ENCODE results near the gene NDUFAF2. TPM values are rescaled to one million over a fixed set of nuclear protein-coding genes. Genes with fewer than 3 reads are reported as not detected.

NDUFAF2 gene
- total RNA-seq, 1 experiment from 2014 or later, result 60.8 TPM

- TF ChIP-seq, protein P1, sequence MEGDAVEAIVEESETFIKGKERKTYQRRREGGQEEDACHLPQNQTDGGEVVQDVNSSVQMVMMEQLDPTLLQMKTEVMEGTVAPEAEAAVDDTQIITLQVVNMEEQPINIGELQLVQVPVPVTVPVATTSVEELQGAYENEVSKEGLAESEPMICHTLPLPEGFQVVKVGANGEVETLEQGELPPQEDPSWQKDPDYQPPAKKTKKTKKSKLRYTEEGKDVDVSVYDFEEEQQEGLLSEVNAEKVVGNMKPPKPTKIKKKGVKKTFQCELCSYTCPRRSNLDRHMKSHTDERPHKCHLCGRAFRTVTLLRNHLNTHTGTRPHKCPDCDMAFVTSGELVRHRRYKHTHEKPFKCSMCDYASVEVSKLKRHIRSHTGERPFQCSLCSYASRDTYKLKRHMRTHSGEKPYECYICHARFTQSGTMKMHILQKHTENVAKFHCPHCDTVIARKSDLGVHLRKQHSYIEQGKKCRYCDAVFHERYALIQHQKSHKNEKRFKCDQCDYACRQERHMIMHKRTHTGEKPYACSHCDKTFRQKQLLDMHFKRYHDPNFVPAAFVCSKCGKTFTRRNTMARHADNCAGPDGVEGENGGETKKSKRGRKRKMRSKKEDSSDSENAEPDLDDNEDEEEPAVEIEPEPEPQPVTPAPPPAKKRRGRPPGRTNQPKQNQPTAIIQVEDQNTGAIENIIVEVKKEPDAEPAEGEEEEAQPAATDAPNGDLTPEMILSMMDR (IDR thresholded peaks at IDR 0.05; ENCODE audit: insufficient read depth in 1 of 2, low read depth in 1 of 2, low read length in 1 of 2, severe bottlenecking in 1 of 2, unreplicated experiment in 1 of 2), result no peak
- Histone ChIP-seq H3K27me3 (replicated peaks; ENCODE audit: control insufficient read depth, insufficient read depth, low read length) (no peaks in the 10 kb centered on the region; the same call in 1 of the 2 replicates), H3K36me3 (ENCODE audit: control insufficient read depth, insufficient read depth, low read length) (no peaks in the 10 kb centered on the region), H3K9me3 (no peaks in the 10 kb centered on the region), H3K4me3 (ENCODE audit: low read depth, low read length) (no peak overlapping the region), H3K4me1 (no peaks in the 10 kb centered on the region)
- Mint-ChIP-seq H3K4me3 (ENCODE audit: unreplicated experiment) (no peak overlapping the region), H3K36me3 (ENCODE audit: insufficient read depth, unreplicated experiment) (no peaks in the 10 kb centered on the region), H3K4me1 (ENCODE audit: low read depth, unreplicated experiment) (no peaks in the 10 kb centered on the region), H3K27me3 (ENCODE audit: insufficient read depth, unreplicated experiment) (no peaks in the 10 kb centered on the region), H3K27ac (ENCODE audit: unreplicated experiment) (no peak overlapping the region), H3K9me3 (ENCODE audit: unreplicated experiment) (no peaks in the 10 kb centered on the region)
- CTCF ChIA-PET, result no interaction called here
- BruUV-seq (replicated peaks), result no TSS peak
- no peak for DNase-seq
- intact Hi-C loops (cut with micrococcal nuclease; ENCODE audit: unreplicated experiment), result no loop called here
- POLR2A ChIA-PET, result no interaction called here
Measured at GRCh38 chr5:61177070-61177469, 232.1 kb downstream of the NDUFAF2 start.

DNA sequence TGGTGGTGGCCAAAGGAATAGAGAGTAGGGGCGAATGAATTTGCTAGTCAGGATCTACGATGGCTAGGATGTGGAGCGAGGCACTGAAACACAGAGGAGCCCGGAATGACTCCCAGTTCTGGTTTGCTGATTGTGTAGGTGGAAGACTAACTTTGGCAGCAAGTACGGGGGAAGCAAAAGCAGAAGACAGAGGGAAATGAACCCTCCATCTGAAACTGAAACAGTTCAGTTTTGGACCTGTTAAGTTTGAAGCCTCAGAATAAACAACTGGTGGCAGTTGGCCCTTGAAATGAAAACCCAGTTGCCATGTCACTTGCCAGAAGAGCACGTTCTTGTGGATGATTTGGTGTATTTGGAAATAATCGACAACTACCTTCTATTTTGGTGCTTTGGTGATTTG, 232.7 kb downstream of the NDUFAF2 start:
- H3K4me3 ChIP-seq (ENCODE audit: low read depth, low read length), result no peak overlapping the region
- H3K36me3 ChIP-seq (ENCODE audit: control insufficient read depth, insufficient read depth, low read length), result no peaks in the 10 kb centered on the region
- H3K36me3 Mint-ChIP-seq (ENCODE audit: insufficient read depth, unreplicated experiment), result no peaks in the 10 kb centered on the region
- no peaks in the 10 kb centered on the region for H3K27me3 Mint-ChIP-seq (ENCODE audit: insufficient read depth, unreplicated experiment)
- TF ChIP-seq, protein P1 (IDR thresholded peaks at IDR 0.05; ENCODE audit: insufficient read depth in 1 of 2, low read depth in 1 of 2, low read length in 1 of 2, severe bottlenecking in 1 of 2, unreplicated experiment in 1 of 2), result no peak
- no peak overlapping the region for H3K4me3 Mint-ChIP-seq (ENCODE audit: unreplicated experiment)
- no peaks in the 10 kb centered on the region for H3K4me1 Mint-ChIP-seq (ENCODE audit: low read depth, unreplicated experiment)
- H3K9me3 ChIP-seq, result no peaks in the 10 kb centered on the region
- no TSS peak for BruUV-seq (replicated peaks)
- H3K4me1 ChIP-seq, result no peaks in the 10 kb centered on the region
- H3K27ac Mint-ChIP-seq (ENCODE audit: unreplicated experiment), result no peak overlapping the region
- H3K9me3 Mint-ChIP-seq (ENCODE audit: unreplicated experiment), result no peaks in the 10 kb centered on the region
- POLR2A ChIA-PET, result no interaction called here
- H3K27me3 ChIP-seq (replicated peaks; ENCODE audit: control insufficient read depth, insufficient read depth, low read length), result no peaks in the 10 kb centered on the region; the same call in 1 of the 2 replicates
- CTCF ChIA-PET, result interaction anchor here (0.6 kb wide), 1 partner anchor 719 kb away, joined by 3 read pairs; no protein-coding TSS in a partner anchor
- no peak for DNase-seq
- intact Hi-C loops (cut with micrococcal nuclease; ENCODE audit: unreplicated experiment), result no loop called here

DNA sequence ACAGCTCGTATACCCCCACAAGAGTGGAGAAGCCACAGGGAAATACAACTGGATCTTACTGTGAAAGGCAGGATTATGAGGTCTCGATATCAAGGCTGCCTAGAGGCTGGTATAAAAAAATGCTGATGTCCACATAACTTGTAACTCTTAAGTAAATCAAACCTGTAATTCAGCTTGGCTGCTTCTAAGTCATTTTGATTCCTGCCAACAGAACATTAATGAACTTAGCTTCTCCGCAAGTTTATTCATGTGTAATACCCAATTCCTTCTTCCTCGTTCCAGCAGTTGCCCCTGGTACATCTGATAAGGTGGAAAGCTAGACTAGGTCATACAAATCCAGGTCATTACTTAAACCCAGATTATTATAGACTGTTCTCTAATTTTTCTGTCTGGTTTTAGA, 233.7 kb downstream of the NDUFAF2 start:
- H3K9me3 Mint-ChIP-seq (ENCODE audit: unreplicated experiment), result no peaks in the 10 kb centered on the region
- POLR2A ChIA-PET, result no interaction called here
- Histone ChIP-seq H3K36me3 (ENCODE audit: control insufficient read depth, insufficient read depth, low read length) (no peaks in the 10 kb centered on the region), H3K4me3 (ENCODE audit: low read depth, low read length) (no peak overlapping the region), H3K4me1 (no peaks in the 10 kb centered on the region), H3K9me3 (no peaks in the 10 kb centered on the region), H3K27me3 (replicated peaks; ENCODE audit: control insufficient read depth, insufficient read depth, low read length) (no peaks in the 10 kb centered on the region; the same call in 1 of the 2 replicates)
- no peak for DNase-seq
- no peaks in the 10 kb centered on the region for H3K27me3 Mint-ChIP-seq (ENCODE audit: insufficient read depth, unreplicated experiment)
- TF ChIP-seq, protein P1 (IDR thresholded peaks at IDR 0.05; ENCODE audit: insufficient read depth in 1 of 2, low read depth in 1 of 2, low read length in 1 of 2, severe bottlenecking in 1 of 2, unreplicated experiment in 1 of 2), result no peak
- H3K4me3 Mint-ChIP-seq (ENCODE audit: unreplicated experiment), result no peak overlapping the region
- intact Hi-C loops (cut with micrococcal nuclease; ENCODE audit: unreplicated experiment), result no loop called here
- CTCF ChIA-PET, result no interaction called here
- BruUV-seq (replicated peaks), result no TSS peak
- H3K4me1 Mint-ChIP-seq (ENCODE audit: low read depth, unreplicated experiment), result no peaks in the 10 kb centered on the region
- H3K27ac Mint-ChIP-seq (ENCODE audit: unreplicated experiment), result no peak overlapping the region
- no peaks in the 10 kb centered on the region for H3K36me3 Mint-ChIP-seq (ENCODE audit: insufficient read depth, unreplicated experiment)

All from Caco-2 (cell line).